K562 (cell line): ENCODE data around the gene RELL2. TPM values are rescaled to one million over a fixed set of nuclear protein-coding genes. Genes with fewer than 3 reads are reported as not detected.
A peak's percentile ranks its signal among the peaks of the same experiment; 100 is the strongest.

ENCODE experiments used
- KDM4B ChIP-seq, 2 experiments: fragments of 450-650 bp in 1 of 2; sonication (generic) in 1 of 2; IDR thresholded peaks; 2 replicates each; pipeline ENCODE4 v1.6.1; 2016 to 2017; ENCODE audit warnings: borderline replicate concordance in 2 of 2, antibody characterized with exemption in 1 of 2, low read depth in 1 of 2, mild to moderate bottlenecking in 1 of 2
- ZNF184 ChIP-seq: sonication (generic); formaldehyde crosslinking; IDR thresholded peaks from 2 replicates; pipeline ENCODE4 v1.5.0; 2020; ENCODE audit warnings: missing genetic modification reagents
- ZNF282 ChIP-seq: sonication (generic); formaldehyde crosslinking; IDR thresholded peaks from 2 replicates; pipeline ENCODE4 v1.8.1; 2023; ENCODE audit warnings: missing genetic modification reagents
- ZNF347 ChIP-seq: fragments of 450-650 bp; formaldehyde crosslinking; IDR thresholded peaks from 2 replicates; pipeline ENCODE4 v1.4.0; 2020; ENCODE audit warnings: low read depth, mild to moderate bottlenecking, moderate library complexity
- polyA plus RNA-seq, 8 experiments: library from polyadenylated mRNA; depleted of rRNA in 4 of 8; stranded (reverse) in 5 of 8; unstranded in 3 of 8; fragments of >200 nt; fragmentation: Nextera tagmentation in 2 of 8; fragmentation: Illumina TruSeq in 1 of 8; extraction: Ambion mirVana in 2 of 8; extraction: Trizol in 1 of 8; gene quantifications; 2 replicates each; pipeline versions ENCODE4 v1.2.1 to v1.2.3, GENCODE V29; 2011 to 2014; ENCODE audit warnings: inconsistent platforms in 1 of 8, missing spikeins in 1 of 8
- total RNA-seq, 7 experiments: library from RNA; depleted of rRNA in 6 of 7; stranded (reverse); fragments of >200 nt in 6 of 7; fragmentation: Illumina TruSeq in 2 of 7; extraction: Trizol in 2 of 7; gene quantifications; 2 replicates each; pipeline versions ENCODE4 v1.2.1 to v1.2.3, GENCODE V29; 2011 to 2021; ENCODE audit warnings: low replicate concordance in 1 of 7
- TF ChIP-seq, protein P1 (sequence below): fragments of 450-650 bp; IDR thresholded peaks from 2 replicates; pipeline ENCODE4 v1.6.1; 2018; ENCODE audit not compliant: partially characterized antibody
- TF ChIP-seq, protein P2 (sequence below): fragments of 200-600 bp; sonication (generic); IDR thresholded peaks from one replicate; pipeline ENCODE4 v1.6.1; 2012; ENCODE audit warnings: mild to moderate bottlenecking, low read depth, low read length, inconsistent platforms
- TF ChIP-seq, protein P3 (sequence below): fragments of 450-650 bp; formaldehyde crosslinking; conservative IDR thresholded peaks from 2 replicates; pipeline ENCODE4 v1.4.0; 2022; ENCODE audit warnings: mild to moderate bottlenecking, missing genetic modification characterization
- TF ChIP-seq, protein P4 (sequence below): fragments of 450-650 bp; IDR thresholded peaks from 2 replicates; pipeline ENCODE4 v1.6.1; 2017; ENCODE audit warnings: mild to moderate bottlenecking, moderate library complexity

Gene RELL2
- total and polyA plus RNA-seq, 9 of the 15 experiments (the other 6 are each of a cell fraction or from before 2014, with no cell fraction given), result 0.06 to 36.0 (median 14.3) TPM

DNA sequence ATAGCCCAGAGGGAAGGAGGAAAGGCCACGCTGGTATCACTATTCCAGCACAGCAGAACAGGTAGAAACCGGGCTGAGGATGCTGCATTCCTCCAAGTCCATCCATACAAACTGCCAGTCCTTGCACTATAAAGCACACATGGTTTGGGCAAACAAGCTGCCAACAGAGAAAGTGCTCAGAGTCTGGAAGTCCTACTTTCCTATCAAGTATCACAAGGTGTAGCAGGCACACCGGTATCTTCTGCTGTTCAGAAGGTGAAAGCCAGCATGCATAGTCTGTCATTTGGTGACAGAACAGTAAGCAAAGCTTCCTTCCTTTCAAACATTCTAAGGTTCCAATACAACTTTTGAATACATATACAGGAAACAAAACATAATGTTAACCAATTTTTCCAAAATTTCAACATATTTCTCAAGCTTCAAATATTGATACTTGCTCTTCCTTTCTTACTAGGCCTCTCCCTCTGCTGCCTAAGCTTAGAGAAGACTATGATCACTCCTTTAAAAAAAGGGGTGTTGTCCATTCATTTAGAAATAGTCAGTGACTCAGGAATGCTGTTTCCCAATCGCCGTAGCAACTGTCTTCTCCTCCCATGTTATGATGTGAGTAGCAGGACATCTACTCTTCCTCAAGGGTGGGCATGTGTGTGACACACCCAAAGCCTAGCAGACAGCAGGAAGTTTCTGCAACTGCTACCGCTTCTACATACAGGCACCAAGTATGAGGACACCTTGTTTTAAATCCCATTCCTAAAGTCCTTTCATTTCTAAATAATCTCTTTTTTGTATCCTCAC lies 32.7 kb upstream of the RELL2 start (continued):
- TF ChIP-seq, protein P1, sequence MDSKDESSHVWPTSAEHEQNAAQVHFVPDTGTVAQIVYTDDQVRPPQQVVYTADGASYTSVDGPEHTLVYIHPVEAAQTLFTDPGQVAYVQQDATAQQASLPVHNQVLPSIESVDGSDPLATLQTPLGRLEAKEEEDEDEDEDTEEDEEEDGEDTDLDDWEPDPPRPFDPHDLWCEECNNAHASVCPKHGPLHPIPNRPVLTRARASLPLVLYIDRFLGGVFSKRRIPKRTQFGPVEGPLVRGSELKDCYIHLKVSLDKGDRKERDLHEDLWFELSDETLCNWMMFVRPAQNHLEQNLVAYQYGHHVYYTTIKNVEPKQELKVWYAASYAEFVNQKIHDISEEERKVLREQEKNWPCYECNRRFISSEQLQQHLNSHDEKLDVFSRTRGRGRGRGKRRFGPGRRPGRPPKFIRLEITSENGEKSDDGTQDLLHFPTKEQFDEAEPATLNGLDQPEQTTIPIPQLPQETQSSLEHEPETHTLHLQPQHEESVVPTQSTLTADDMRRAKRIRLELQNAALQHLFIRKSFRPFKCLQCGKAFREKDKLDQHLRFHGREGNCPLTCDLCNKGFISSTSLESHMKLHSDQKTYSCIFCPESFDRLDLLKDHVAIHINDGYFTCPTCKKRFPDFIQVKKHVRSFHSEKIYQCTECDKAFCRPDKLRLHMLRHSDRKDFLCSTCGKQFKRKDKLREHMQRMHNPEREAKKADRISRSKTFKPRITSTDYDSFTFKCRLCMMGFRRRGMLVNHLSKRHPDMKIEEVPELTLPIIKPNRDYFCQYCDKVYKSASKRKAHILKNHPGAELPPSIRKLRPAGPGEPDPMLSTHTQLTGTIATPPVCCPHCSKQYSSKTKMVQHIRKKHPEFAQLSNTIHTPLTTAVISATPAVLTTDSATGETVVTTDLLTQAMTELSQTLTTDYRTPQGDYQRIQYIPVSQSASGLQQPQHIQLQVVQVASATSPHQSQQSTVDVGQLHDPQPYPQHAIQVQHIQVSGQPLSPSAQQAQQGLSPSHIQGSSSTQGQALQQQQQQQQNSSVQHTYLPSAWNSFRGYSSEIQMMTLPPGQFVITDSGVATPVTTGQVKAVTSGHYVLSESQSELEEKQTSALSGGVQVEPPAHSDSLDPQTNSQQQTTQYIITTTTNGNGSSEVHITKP, result peak; percentile 49
- TF ChIP-seq KDM4B (IDR thresholded peaks at IDR 0.05; ENCODE audit: borderline replicate concordance in 2 of 2, low read depth in 1 of 2) (no peak), ZNF184 (CRISPR knock-in tag) (no peak), ZNF282 (CRISPR knock-in tag) (no peak), ZNF347 (CRISPR knock-in tag) (no peak)
- TF ChIP-seq, protein P2, sequence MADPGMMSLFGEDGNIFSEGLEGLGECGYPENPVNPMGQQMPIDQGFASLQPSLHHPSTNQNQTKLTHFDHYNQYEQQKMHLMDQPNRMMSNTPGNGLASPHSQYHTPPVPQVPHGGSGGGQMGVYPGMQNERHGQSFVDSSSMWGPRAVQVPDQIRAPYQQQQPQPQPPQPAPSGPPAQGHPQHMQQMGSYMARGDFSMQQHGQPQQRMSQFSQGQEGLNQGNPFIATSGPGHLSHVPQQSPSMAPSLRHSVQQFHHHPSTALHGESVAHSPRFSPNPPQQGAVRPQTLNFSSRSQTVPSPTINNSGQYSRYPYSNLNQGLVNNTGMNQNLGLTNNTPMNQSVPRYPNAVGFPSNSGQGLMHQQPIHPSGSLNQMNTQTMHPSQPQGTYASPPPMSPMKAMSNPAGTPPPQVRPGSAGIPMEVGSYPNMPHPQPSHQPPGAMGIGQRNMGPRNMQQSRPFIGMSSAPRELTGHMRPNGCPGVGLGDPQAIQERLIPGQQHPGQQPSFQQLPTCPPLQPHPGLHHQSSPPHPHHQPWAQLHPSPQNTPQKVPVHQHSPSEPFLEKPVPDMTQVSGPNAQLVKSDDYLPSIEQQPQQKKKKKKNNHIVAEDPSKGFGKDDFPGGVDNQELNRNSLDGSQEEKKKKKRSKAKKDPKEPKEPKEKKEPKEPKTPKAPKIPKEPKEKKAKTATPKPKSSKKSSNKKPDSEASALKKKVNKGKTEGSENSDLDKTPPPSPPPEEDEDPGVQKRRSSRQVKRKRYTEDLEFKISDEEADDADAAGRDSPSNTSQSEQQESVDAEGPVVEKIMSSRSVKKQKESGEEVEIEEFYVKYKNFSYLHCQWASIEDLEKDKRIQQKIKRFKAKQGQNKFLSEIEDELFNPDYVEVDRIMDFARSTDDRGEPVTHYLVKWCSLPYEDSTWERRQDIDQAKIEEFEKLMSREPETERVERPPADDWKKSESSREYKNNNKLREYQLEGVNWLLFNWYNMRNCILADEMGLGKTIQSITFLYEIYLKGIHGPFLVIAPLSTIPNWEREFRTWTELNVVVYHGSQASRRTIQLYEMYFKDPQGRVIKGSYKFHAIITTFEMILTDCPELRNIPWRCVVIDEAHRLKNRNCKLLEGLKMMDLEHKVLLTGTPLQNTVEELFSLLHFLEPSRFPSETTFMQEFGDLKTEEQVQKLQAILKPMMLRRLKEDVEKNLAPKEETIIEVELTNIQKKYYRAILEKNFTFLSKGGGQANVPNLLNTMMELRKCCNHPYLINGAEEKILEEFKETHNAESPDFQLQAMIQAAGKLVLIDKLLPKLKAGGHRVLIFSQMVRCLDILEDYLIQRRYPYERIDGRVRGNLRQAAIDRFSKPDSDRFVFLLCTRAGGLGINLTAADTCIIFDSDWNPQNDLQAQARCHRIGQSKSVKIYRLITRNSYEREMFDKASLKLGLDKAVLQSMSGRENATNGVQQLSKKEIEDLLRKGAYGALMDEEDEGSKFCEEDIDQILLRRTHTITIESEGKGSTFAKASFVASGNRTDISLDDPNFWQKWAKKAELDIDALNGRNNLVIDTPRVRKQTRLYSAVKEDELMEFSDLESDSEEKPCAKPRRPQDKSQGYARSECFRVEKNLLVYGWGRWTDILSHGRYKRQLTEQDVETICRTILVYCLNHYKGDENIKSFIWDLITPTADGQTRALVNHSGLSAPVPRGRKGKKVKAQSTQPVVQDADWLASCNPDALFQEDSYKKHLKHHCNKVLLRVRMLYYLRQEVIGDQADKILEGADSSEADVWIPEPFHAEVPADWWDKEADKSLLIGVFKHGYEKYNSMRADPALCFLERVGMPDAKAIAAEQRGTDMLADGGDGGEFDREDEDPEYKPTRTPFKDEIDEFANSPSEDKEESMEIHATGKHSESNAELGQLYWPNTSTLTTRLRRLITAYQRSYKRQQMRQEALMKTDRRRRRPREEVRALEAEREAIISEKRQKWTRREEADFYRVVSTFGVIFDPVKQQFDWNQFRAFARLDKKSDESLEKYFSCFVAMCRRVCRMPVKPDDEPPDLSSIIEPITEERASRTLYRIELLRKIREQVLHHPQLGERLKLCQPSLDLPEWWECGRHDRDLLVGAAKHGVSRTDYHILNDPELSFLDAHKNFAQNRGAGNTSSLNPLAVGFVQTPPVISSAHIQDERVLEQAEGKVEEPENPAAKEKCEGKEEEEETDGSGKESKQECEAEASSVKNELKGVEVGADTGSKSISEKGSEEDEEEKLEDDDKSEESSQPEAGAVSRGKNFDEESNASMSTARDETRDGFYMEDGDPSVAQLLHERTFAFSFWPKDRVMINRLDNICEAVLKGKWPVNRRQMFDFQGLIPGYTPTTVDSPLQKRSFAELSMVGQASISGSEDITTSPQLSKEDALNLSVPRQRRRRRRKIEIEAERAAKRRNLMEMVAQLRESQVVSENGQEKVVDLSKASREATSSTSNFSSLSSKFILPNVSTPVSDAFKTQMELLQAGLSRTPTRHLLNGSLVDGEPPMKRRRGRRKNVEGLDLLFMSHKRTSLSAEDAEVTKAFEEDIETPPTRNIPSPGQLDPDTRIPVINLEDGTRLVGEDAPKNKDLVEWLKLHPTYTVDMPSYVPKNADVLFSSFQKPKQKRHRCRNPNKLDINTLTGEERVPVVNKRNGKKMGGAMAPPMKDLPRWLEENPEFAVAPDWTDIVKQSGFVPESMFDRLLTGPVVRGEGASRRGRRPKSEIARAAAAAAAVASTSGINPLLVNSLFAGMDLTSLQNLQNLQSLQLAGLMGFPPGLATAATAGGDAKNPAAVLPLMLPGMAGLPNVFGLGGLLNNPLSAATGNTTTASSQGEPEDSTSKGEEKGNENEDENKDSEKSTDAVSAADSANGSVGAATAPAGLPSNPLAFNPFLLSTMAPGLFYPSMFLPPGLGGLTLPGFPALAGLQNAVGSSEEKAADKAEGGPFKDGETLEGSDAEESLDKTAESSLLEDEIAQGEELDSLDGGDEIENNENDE, result no peak
- TF ChIP-seq, protein P3, sequence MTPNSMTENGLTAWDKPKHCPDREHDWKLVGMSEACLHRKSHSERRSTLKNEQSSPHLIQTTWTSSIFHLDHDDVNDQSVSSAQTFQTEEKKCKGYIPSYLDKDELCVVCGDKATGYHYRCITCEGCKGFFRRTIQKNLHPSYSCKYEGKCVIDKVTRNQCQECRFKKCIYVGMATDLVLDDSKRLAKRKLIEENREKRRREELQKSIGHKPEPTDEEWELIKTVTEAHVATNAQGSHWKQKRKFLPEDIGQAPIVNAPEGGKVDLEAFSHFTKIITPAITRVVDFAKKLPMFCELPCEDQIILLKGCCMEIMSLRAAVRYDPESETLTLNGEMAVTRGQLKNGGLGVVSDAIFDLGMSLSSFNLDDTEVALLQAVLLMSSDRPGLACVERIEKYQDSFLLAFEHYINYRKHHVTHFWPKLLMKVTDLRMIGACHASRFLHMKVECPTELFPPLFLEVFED (CRISPR knock-in tag), result no peak
- TF ChIP-seq, protein P4, sequence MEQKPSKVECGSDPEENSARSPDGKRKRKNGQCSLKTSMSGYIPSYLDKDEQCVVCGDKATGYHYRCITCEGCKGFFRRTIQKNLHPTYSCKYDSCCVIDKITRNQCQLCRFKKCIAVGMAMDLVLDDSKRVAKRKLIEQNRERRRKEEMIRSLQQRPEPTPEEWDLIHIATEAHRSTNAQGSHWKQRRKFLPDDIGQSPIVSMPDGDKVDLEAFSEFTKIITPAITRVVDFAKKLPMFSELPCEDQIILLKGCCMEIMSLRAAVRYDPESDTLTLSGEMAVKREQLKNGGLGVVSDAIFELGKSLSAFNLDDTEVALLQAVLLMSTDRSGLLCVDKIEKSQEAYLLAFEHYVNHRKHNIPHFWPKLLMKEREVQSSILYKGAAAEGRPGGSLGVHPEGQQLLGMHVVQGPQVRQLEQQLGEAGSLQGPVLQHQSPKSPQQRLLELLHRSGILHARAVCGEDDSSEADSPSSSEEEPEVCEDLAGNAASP, result no peak
